NCI-H128 (cell line): ENCODE measurements around the gene C22orf15.

ENCODE experiments used
- DNase-seq: peaks from one replicate; lab custom pipeline; 2025; ENCODE audit not compliant: unreplicated experiment; lab: John Stamatoyannopoulos, UW

C22orf15 gene

DNA sequence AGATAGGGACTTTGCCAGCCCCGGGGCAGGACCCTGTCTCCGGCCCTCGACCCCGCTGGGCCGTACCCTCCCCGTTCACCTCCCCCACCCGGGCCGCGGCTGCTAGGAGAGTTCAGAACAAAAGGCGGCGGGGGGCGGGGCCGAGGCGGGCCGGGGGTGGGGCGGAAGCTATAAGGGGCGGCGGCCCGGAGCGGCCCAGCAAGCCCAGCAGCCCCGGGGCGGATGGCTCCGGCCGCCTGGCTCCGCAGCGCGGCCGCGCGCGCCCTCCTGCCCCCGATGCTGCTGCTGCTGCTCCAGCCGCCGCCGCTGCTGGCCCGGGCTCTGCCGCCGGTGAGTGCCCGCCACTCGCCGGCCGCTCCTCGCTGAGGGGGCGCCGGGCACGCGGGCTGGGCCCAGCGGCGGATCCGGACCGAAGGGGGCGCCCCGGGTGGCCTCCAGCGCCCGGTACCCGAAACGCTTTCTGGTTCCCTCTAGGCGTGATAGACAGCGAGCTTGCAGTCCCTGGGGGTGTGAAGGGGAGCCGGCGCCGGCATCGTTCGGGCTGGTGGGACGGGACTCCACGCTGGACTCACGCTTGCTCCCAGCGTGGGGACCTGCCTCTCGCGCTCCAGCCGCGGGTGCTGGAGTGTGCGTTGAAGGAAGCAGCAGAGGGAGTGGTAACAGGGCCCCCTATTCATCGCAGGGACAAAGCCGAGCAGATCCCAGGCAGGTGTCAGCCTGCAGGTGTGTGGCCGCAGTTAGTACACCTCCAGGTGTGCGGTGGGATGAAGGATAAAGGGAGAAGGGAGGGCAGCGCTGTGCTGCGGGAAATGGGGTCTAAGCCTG is 10.1 kb downstream of the C22orf15 start, which contains the start of gene MMP11:
Gene MMP11 (plus strand): TSS at position 201 of the 825 bp plus-strand sequence. CDS start 22 bp downstream, at position 223.
- DNase-seq: no peak

DNA sequence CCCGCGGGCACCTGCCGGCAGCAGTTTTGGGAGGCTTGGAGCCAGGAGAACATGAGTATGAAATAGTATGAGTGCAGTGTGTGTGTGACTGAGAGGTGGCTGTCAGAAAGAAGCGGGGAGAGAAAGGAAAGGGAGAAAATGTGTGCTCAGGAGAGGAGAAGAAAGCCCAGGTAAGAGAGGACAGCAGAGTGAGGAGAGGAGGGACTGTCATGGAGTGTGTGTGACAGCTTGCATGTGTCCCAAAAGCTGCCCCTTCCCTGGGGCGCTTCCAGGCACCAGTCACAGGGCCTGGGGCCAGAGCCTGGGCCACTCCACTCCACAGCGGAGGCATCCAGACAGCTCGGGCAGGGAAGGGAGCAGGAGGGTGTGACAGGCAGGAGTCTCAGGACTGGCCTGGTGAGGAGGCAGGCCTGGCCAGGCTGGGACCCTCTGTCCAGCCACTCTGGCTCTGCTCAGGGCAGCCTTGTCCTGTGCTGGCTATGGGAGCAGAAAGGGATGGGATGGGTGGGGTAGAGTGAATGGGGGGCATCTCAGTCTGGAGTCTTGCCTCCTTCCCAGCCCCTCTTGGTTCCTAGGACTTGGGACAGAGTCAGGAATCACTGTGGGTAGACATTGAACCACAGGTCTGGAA is 10.8 kb downstream of the C22orf15 start:
- no peak for DNase-seq

DNA sequence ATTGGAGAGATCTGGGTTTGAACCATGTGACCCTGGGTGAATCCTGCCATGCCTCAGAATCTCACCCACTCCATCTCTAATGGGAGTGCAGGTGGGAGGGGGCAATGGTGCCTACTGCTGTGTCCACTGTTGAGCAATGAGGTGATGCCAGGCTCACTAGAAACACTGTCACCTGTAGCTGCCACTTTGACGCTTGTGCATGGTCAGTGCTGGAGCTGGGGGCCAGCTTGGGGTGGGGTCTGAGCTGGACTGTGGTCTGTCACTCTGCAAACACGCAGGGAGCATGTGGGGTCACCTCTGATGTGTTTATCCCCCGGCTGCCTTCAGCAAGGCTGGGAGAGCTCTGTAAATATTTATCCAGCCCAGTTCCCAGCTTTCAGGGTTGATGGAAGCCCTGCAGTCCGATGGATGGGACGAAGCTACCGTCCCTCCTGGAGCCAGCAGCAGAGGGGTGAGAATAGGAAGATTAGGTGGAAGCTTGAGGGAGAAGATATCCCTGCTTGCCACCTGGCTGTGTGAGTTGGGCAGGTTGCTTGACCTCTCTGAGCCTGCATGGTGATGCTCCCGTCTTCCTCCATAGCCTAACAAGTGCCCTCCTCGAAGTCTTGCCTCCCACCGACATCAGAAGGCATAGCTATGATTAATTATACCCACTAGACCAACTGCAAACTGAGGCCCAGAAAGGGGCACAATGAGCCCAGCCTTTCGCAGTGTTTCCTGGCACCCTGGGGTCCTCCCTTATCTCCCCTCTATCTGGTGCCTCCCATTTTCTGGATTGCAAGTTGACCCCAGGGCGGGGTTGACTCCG is 11.5 kb downstream of the C22orf15 start:
- no peak for DNase-seq

DNA sequence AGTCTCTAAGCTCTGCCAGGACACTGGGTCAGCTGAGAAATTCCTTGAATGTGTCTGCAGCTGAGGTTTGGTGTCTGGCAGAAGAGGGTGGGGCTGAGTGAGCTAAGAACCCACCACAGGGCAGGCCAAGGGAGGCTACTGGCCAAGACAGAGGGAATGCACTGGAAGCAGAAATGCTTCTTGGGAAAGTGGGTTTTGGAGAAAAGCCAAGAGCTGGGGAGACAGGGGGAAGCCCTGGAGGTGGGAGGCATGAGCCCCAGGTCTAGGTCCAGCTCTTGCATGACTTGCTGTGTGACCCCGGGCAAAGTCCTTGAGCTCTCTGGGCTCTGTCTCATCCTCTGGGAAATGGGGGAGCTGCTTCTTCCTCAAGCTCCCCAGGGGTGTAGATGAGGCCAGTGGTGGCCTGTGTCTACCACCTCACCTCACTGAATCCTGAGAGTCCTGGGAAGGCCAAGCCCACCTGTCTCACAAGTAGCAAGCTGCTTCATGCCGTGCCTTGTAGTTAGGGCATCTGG is 12.2 kb downstream of the C22orf15 start:
- no peak for DNase-seq

DNA sequence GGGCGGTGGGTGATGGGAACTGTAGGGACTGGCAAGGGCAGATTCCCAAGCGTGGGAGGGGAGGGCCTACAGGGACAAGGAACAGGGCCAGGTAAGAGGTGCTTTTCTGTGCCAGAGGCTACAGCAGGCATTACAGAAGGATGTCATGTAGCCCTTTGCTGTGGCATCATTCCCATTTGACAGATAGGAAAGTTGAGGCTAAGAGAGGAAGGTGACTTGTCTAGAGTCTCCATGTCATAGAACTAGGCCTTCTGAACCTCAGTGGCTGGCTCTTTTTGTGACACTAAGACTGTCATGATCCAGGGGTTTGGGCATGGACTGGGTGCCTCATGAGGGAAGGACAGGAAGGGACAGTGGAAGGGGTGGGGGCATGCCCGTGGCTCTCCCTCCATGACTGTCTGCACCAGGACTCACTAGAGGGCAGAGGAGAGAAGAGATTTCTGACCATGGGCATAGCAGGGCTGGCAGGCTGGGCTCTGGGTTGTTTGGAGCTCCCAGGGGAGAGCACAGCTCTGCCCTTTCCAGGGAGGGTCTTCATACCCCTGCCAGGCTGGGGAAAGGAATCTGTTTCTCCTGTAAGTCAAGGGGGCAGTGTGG is 13.1 kb downstream of the C22orf15 start:
- no peak for DNase-seq

DNA sequence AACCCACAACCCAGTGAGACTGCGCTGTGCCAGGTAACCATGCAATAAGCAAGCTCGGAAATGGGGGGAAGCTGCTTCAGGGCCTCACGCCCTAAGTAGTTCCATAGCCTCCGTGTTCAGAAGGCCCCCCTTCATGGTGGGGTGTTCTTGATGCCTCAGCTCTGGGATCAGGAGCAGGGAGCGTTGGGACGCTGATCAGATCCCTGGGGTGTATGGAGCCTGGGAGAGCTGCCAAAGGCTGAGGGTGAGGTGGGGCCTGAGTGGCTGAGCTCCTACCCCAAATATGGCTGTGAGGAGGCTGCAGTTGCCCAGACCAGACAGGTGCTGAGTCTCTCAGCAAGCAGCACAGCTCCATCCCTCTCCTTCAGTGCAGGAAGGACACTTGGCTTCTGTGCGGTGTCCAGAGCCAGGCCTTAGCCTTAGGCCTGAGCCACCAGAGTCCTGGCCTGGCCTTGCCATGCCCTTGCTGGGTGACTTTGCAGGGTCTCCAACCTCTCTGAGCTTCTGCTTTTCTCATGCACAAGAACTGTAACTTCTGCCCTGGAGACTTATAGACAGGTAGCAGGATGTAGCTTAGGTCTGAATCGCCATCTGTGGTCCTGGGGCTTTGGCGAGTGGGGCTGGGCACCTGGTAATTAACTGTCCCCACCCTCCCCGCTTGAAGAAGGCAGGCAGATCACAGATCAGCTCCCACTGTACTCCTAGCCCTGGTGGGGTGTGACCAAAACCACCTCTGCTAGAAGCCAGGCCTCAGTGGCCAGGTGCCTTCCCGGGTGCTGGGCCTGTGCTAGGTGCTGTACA is 15.2 kb downstream of the C22orf15 start:
- no peak for DNase-seq

DNA sequence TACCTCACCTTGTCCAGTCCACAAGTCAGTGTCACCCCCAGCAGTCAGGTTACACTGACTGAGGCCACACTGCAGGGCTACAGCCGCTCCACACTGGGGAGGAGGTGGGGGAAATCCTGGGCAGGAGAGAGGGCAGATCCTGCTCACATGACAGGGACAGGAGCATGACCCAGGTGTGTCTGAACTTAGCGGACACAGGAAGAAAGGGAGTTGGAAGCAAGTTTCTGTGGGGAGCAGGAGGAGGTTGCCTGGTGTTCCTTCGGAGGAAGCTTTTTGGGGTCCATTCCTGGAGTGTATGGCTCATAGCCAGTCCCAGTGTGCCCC is 15.7 kb downstream of the C22orf15 start:
- DNase-seq: no peak

DNA sequence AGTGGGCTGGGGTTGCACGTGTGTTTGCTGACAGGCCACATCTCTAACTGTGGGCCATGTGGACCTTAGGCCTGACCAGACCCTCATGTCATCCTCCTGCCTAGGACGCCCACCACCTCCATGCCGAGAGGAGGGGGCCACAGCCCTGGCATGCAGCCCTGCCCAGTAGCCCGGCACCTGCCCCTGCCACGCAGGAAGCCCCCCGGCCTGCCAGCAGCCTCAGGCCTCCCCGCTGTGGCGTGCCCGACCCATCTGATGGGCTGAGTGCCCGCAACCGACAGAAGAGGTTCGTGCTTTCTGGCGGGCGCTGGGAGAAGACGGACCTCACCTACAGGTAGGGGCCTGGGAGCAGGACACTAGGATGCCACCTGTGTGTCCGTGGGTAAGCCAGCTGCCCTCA is 16.3 kb downstream of the C22orf15 start:
- no peak for DNase-seq

DNA sequence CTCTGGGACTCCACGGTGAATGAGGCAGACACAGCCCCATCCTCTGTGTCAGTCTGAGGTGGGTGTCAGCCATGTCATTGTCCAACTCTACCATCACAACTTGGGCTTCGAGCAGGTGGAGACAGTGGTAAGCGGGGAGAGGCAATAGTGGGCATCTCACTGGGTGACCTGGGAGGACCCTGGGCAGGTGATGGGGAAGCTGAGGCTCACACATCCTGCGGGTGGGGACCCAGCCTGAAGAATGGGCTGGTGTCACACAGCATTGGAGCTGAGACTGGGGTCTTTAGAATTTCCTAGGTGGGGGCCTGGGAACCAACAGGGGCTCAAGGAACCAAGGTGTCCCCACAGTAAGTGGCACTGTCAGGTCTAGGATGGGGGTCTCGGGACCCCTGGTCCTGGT is 16.9 kb downstream of the C22orf15 start:
- DNase-seq: no peak

DNA sequence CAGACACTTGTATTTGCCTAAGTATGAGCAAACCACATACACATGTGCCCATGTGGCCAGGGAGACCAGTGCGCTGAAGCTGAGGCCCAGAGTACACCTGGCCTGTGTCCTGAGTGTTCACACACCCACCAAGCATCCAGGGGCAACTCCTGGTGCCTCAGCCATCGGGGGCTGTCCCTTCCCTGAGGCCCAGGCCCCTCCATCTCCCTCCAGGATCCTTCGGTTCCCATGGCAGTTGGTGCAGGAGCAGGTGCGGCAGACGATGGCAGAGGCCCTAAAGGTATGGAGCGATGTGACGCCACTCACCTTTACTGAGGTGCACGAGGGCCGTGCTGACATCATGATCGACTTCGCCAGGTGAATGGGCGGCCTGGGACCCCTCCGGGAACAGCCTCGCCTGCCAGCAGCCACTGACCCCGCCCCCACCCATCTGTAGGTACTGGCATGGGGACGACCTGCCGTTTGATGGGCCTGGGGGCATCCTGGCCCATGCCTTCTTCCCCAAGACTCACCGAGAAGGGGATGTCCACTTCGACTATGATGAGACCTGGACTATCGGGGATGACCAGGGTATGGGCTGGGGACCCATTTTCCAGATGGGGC is 17.5 kb downstream of the C22orf15 start:
- no peak for DNase-seq

DNA sequence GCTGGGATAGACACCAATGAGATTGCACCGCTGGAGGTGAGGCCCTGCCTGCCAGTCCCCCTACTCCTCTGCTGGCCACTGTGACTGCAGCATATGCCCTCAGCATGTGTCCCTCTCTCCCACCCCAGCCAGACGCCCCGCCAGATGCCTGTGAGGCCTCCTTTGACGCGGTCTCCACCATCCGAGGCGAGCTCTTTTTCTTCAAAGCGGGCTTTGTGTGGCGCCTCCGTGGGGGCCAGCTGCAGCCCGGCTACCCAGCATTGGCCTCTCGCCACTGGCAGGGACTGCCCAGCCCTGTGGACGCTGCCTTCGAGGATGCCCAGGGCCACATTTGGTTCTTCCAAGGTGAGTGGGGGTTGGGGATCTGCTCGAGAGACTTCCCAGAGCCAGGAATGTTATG is 18.3 kb downstream of the C22orf15 start:
- no peak for DNase-seq

DNA sequence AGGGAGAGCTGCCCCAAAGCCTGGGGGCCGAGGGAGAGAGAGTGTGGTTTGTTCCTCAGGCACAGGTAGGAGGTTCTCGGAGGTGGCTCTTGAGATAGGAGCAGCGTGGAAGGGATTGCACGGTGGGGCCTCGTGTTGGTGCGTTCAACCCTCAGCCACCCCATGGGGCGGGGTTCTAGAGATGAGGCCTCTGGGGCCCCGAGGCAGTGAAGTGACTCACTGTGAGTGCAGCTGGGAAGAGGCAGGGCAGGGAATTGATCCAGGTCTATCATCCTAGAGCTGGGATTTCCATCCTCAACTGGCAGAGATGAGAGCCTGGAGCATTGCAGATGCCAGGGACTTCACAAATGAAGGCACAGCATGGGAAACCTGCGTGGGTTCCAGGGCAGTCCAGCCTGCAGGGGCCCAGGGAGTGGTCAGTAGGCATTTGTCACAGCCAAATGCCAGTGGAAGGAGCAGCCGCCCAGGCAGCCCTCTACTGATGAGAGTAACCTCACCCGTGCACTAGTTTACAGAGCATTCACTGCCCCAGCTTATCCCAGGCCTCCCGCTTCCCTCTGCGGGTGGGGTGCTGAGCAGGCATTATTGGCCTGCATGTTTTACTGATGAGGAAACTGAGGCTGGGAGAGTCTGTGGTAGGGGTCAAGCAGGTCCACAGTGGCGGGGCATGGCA is 18.9 kb downstream of the C22orf15 start:
- no peak for DNase-seq

DNA sequence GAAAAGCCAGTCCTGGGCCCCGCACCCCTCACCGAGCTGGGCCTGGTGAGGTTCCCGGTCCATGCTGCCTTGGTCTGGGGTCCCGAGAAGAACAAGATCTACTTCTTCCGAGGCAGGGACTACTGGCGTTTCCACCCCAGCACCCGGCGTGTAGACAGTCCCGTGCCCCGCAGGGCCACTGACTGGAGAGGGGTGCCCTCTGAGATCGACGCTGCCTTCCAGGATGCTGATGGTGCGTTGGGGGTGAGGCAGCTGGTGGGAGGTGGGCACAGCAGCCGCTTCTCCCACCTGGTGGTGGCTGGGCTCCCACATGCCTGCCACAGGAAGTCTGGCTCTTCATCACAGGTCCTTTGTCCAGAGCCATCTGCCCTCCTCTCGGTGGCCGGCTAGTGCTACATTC is 19.5 kb downstream of the C22orf15 start:
- DNase-seq: no peak

DNA sequence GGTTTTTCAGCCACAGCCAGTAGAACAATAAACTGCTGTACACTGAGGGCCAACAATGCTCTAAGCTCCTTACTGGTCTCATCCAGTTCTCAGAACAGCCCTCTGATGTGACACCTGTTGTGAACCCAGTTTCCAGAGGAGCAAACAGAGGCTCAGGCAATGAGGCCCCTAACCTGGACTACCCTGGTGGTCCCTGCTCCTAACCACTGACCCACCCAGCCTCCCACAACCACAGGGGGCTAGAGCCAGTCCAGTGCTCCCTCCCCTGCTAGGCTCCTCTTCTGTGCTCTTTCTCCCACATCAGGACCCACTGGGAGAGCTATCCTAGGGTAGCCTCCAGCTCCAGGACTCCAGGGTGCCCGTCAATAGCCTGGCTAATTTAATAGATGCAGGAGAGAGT is 19.9 kb downstream of the C22orf15 start:
- no peak for DNase-seq

DNA sequence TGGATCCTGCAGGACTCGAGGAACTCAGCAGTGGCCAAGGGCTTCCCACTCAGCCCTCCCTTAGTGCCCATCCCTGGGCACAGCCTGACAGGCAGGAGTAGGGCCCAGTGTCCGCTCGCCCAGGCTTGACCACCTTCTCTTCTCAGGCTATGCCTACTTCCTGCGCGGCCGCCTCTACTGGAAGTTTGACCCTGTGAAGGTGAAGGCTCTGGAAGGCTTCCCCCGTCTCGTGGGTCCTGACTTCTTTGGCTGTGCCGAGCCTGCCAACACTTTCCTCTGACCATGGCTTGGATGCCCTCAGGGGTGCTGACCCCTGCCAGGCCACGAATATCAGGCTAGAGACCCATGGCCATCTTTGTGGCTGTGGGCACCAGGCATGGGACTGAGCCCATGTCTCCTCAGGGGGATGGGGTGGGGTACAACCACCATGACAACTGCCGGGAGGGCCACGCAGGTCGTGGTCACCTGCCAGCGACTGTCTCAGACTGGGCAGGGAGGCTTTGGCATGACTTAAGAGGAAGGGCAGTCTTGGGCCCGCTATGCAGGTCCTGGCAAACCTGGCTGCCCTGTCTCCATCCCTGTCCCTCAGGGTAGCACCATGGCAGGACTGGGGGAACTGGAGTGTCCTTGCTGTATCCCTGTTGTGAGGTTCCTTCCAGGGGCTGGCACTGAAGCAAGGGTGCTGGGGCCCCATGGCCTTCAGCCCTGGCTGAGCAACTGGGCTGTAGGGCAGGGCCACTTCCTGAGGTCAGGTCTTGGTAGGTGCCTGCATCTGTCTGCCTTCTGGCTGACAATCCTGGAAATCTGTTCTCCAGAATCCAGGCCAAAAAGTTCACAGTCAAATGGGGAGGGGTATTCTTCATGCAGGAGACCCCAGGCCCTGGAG is 20.7 kb downstream of the C22orf15 start:
- DNase-seq: no peak

DNA sequence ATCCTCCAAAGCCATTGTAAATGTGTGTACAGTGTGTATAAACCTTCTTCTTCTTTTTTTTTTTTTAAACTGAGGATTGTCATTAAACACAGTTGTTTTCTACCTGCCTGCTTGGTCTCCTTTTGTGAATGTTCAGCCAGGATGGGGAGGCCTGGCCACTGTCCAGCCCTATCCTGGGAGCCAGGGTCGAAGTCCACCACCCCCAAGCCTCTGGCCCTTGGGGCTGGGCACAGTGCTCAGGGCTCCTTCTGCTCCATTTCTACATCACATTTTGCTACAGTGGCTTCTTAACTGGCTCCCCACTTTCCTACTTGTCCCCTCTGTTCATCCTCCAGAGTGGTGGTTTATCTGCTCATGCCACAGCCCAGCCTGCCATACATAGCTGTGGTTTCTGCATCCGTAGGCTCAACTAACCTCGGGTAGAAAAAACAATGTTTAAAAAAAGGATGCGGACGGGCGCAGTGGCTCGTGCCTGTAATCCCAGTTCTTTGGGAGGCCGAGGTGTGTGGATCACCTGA is 21.5 kb downstream of the C22orf15 start:
- no peak for DNase-seq

DNA sequence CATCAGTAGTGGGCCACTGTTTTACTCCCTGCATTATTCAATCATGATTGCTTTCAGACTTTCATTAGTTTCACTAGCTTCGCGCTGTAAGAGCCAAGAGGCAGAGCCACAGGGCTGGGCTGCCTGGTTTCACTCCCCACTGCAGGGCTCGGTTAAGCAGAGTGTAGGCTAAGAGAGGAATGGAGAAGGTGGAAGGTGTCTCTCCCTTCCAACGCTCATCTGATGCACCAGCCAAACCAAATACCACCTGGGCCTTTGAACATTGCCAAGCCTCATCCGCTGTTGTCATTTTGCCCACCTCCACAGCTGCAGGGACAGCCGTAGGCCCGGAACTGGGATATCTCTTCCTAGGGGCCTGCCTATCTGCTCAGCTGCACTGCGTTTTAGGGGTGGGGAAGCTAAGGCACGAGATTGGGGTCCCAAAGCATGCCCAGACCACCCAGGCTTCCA is 23.5 kb downstream of the C22orf15 start:
- DNase-seq: no peak
